MM.1S (cell line): ENCODE measurements around the gene RAB6B.

Experiments used
- DNase-seq: peaks from one replicate; pipeline ENCODE4 v3.0.0-alpha.2; 2015
- H2AFZ ChIP-seq: fragments of 300-600 bp; sonication (generic); 2 replicates; pipeline ENCODE4 v1.6.0; 2016; ENCODE audit warnings: antibody characterized with exemption, low read length
- H3F3A ChIP-seq: fragments of 300-600 bp; sonication (generic); 2 replicates; pipeline ENCODE4 v1.6.1; 2016; ENCODE audit warnings: mild to moderate bottlenecking, antibody characterized with exemption, low read length, moderate library complexity, mixed read lengths; ENCODE audit not compliant: insufficient read depth
- H3K27ac ChIP-seq: fragments of 300-600 bp; sonication (generic); 2 replicates; pipeline ENCODE4 v1.5.1; 2016; ENCODE audit warnings: mild to moderate bottlenecking, low read length
- H3K27me3 ChIP-seq: fragments of 300-600 bp; sonication (generic); replicated peaks from 2 replicates; pipeline ENCODE4 v1.6.0; 2016; ENCODE audit warnings: low read length; ENCODE audit not compliant: insufficient read depth
- H3K36me3 ChIP-seq: fragments of 300-600 bp; sonication (generic); replicated peaks from 2 replicates; pipeline ENCODE4 v1.6.1; 2016; ENCODE audit warnings: mild to moderate bottlenecking, low read length, mixed read lengths; ENCODE audit not compliant: insufficient read depth
- H3K4me1 ChIP-seq: fragments of 300-600 bp; sonication (generic); 2 replicates; pipeline ENCODE4 v1.6.1; 2016; ENCODE audit warnings: low read length, mixed read lengths
- H3K4me2 ChIP-seq: fragments of 300-600 bp; sonication (generic); 2 replicates; pipeline ENCODE4 v1.6.0; 2016; ENCODE audit warnings: low read depth, low read length
- H3K4me3 ChIP-seq: fragments of 300-600 bp; sonication (generic); 2 replicates; pipeline ENCODE4 v1.5.1; 2016; ENCODE audit warnings: low read length, mixed read lengths
- H3K79me2 ChIP-seq: fragments of 300-600 bp; sonication (generic); 2 replicates; pipeline ENCODE4 v1.6.1; 2016; ENCODE audit warnings: mixed run types, low read length, mixed read lengths
- H3K9ac ChIP-seq: fragments of 300-600 bp; sonication (generic); 2 replicates; pipeline ENCODE4 v1.6.1; 2016; ENCODE audit warnings: low read length, mixed read lengths
- H3K9me2 ChIP-seq: fragments of 300-600 bp; sonication (generic); replicated peaks from 2 replicates; pipeline ENCODE4 v1.6.1; 2016; ENCODE audit warnings: mild to moderate bottlenecking, low read length, mixed read lengths; ENCODE audit not compliant: insufficient read depth
- H3K9me3 ChIP-seq: fragments of 300-600 bp; sonication (generic); replicated peaks from 2 replicates; pipeline ENCODE4 v1.6.1; 2016; ENCODE audit warnings: mild to moderate bottlenecking, low read length, mixed read lengths; ENCODE audit not compliant: insufficient read depth
- H4K20me1 ChIP-seq: fragments of 300-600 bp; sonication (generic); 2 replicates; pipeline ENCODE4 v1.6.1; 2016; ENCODE audit warnings: mild to moderate bottlenecking, low read length, moderate library complexity, mixed read lengths; ENCODE audit not compliant: insufficient read depth
- EZH2 ChIP-seq: fragments of 300-600 bp; sonication (generic); optimal IDR thresholded peaks from 2 replicates; pipeline ENCODE3; 2017; ENCODE audit warnings: low read depth, mild to moderate bottlenecking, antibody characterized with exemption, low read length, mixed read lengths
- EZH2phosphoT487 ChIP-seq: fragments of 300-600 bp; sonication (generic); IDR thresholded peaks from 2 replicates; pipeline ENCODE4 v1.6.1; 2018; ENCODE audit warnings: antibody characterized with exemption, low read length
- TF ChIP-seq, protein P1 (sequence below): fragments of 300-600 bp; sonication (generic); IDR thresholded peaks from 2 replicates; pipeline ENCODE4 v1.5.1; 2016; ENCODE audit warnings: antibody characterized with exemption, low read length, mixed read lengths

RAB6B gene

DNA sequence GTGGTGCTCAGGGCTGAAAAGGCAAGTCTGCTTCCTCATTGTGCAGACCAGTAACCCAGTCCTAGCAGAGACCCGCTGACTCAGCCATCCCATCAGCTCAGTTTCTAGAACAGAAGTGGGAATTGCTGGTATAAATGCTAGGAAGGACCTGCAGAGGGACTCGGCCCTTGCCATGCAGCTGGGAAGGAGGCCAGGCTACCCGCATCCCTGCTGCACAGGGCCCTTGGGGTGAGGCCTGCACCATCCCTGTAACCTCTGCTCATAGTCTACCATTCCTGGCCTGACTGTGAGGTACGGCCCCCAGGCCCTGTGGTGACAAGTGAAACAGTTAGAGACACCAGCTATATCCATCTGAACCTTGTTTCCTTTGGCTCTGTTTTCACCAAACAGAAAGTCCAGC, 23.5 kb downstream of the RAB6B start:
- Histone ChIP-seq H3K27ac (no peak overlapping the region), H3K4me3 (no peak overlapping the region), H2AFZ (no peak overlapping the region), H3K79me2 (no peaks in the 10 kb centered on the region), H3K9me2 (no peaks in the 10 kb centered on the region), H3K36me3 (no peaks in the 10 kb centered on the region), H3K9ac (no peak overlapping the region), H3K27me3 (no peaks in the 10 kb centered on the region), H3K4me2 (no peak overlapping the region), H4K20me1 (no peaks in the 10 kb centered on the region), H3K9me3 (no peaks in the 10 kb centered on the region), H3K4me1 (no peaks in the 10 kb centered on the region), H3F3A (no peaks in the 10 kb centered on the region)
- DNase-seq, result no peak
- TF ChIP-seq, protein P1, sequence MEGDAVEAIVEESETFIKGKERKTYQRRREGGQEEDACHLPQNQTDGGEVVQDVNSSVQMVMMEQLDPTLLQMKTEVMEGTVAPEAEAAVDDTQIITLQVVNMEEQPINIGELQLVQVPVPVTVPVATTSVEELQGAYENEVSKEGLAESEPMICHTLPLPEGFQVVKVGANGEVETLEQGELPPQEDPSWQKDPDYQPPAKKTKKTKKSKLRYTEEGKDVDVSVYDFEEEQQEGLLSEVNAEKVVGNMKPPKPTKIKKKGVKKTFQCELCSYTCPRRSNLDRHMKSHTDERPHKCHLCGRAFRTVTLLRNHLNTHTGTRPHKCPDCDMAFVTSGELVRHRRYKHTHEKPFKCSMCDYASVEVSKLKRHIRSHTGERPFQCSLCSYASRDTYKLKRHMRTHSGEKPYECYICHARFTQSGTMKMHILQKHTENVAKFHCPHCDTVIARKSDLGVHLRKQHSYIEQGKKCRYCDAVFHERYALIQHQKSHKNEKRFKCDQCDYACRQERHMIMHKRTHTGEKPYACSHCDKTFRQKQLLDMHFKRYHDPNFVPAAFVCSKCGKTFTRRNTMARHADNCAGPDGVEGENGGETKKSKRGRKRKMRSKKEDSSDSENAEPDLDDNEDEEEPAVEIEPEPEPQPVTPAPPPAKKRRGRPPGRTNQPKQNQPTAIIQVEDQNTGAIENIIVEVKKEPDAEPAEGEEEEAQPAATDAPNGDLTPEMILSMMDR, result no peak
- TF ChIP-seq EZH2phosphoT487 (no peak), EZH2 (no peak)

DNA sequence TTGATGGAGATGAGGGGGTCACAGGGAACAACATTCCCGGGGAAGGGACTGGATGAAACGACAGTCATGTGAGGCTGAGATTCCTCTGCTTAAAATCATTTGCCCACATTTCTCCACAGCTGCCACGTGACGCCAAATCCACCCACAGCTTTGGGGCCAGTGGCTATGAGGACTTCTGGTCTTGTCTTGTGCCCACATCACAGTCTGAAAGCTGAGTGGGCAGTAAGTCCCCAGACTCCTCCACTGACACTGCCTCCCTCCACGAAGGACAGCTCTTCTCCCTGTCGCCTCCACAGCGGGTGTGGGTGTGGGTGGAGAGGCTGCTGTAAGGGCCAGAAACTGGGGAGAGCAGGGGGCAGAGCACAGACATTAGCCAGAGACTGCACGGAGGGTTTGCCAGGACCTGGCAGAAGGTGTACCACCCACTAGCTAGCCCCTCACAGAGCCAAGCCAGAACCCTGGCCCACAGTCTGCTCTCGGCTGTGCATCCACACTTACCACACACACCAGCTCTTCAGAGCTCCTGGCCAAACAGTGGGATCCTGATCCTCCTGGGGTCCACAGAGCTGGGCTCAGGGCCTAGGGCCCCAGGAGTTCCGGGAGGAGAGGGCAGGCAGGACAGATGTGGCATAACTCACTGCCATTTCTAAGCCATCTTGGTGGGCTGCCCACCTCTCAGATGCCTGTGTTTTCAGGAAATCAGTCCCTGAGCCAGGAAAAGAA, 24.2 kb downstream of the RAB6B start:
- Histone ChIP-seq H2AFZ (no peak overlapping the region), H3K9me2 (no peaks in the 10 kb centered on the region), H3K9ac (no peak overlapping the region)

DNA sequence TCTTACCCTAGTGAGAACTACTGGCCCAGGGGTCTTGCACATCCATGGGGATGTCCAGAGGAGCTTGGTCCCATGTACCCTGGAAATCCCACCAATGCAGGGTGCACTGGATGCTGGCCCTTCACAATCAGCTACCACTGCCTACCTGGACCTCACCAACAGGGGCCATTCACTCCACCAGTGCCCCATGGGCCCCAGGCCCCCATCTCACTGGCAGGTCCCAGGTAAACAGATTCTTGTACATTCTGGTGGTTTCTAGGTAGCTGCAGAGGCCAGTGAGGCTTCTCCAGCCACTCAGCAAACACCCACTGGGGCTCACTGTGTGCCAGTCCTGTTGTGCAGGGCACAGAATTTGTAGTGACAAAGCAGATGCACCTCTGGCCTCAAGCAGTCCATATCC, 24.9 kb downstream of the RAB6B start:
- Histone ChIP-seq H3K36me3 (no peaks in the 10 kb centered on the region), H3K4me3 (no peak overlapping the region), H2AFZ (no peak overlapping the region), H3K9me3 (no peaks in the 10 kb centered on the region), H4K20me1 (no peaks in the 10 kb centered on the region), H3K79me2 (no peaks in the 10 kb centered on the region), H3K4me1 (no peaks in the 10 kb centered on the region), H3K27ac (no peak overlapping the region), H3K9ac (no peak overlapping the region), H3K4me2 (no peak overlapping the region), H3F3A (no peaks in the 10 kb centered on the region), H3K27me3 (no peaks in the 10 kb centered on the region), H3K9me2 (no peaks in the 10 kb centered on the region)
- no peak for DNase-seq
- TF ChIP-seq, protein P1, result no peak

More for the DNA sequence above, 24.2 kb downstream of the RAB6B start:
- Histone ChIP-seq H3K79me2 (no peaks in the 10 kb centered on the region), H3K27ac (no peak overlapping the region), H3K9me3 (no peaks in the 10 kb centered on the region), H3K4me3 (no peak overlapping the region), H3K4me1 (no peaks in the 10 kb centered on the region), H3K4me2 (no peak overlapping the region), H3F3A (no peaks in the 10 kb centered on the region), H4K20me1 (no peaks in the 10 kb centered on the region), H3K36me3 (no peaks in the 10 kb centered on the region), H3K27me3 (no peaks in the 10 kb centered on the region)
- TF ChIP-seq, protein P1, result no peak
- TF ChIP-seq EZH2phosphoT487 (no peak), EZH2 (no peak)
- no peak for DNase-seq
